ENCODE data around the gene RFX3. TPM values are rescaled to one million over a fixed set of nuclear protein-coding genes. Genes with fewer than 3 reads are reported as not detected.

The RFX3 gene
- total RNA-seq, 1 experiment from 2014 or later, result 8.4 TPM

- CTCF ChIA-PET, result interaction anchor here (0.6 kb wide), 1 partner anchor 55 kb away, joined by 7 read pairs; no protein-coding TSS in a partner anchor
- no TSS peak for BruUV-seq (replicated peaks)
- TF ChIP-seq, protein P1, sequence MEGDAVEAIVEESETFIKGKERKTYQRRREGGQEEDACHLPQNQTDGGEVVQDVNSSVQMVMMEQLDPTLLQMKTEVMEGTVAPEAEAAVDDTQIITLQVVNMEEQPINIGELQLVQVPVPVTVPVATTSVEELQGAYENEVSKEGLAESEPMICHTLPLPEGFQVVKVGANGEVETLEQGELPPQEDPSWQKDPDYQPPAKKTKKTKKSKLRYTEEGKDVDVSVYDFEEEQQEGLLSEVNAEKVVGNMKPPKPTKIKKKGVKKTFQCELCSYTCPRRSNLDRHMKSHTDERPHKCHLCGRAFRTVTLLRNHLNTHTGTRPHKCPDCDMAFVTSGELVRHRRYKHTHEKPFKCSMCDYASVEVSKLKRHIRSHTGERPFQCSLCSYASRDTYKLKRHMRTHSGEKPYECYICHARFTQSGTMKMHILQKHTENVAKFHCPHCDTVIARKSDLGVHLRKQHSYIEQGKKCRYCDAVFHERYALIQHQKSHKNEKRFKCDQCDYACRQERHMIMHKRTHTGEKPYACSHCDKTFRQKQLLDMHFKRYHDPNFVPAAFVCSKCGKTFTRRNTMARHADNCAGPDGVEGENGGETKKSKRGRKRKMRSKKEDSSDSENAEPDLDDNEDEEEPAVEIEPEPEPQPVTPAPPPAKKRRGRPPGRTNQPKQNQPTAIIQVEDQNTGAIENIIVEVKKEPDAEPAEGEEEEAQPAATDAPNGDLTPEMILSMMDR (conservative IDR thresholded peaks at IDR 0.05), result no peak
These were observed 115.3 kb downstream of the RFX3 start for GRCh38 chr9:3410461-3410860.

GRCh38 chr9:3409453-3409852 lies 116.3 kb downstream of the RFX3 start:
- no peaks in the 10 kb centered on the region for H3K27me3 ChIP-seq (ENCODE audit: insufficient read depth, low read depth)
- H3F3A ChIP-seq (ENCODE audit: insufficient read depth, low read depth), result no peaks in the 10 kb centered on the region
- H3K4me1 ChIP-seq (replicated peaks; ENCODE audit: insufficient read depth), result no peaks in the 10 kb centered on the region
- H3K4me3 ChIP-seq, result no peak overlapping the region
- intact Hi-C loops (cut with micrococcal nuclease; ENCODE audit: unreplicated experiment), result no loop called here
- BruUV-seq (replicated peaks), result no TSS peak
- no peaks in the 10 kb centered on the region for H3K9me2 ChIP-seq (ENCODE audit: insufficient read depth)
- no peak overlapping the region for H3K4me2 ChIP-seq
- H3K27ac ChIP-seq, result no peak overlapping the region
- H3K79me2 ChIP-seq (ENCODE audit: low read depth), result no peaks in the 10 kb centered on the region
- H3K9me3 ChIP-seq (ENCODE audit: insufficient read depth, low read depth), result no peaks in the 10 kb centered on the region
- no peaks in the 10 kb centered on the region for H4K20me1 ChIP-seq (ENCODE audit: insufficient read depth)
- H2AFZ ChIP-seq, result no peak overlapping the region
- H3K36me3 ChIP-seq (ENCODE audit: low read depth), result no peaks in the 10 kb centered on the region
- POLR2A ChIA-PET (ENCODE audit: unreplicated experiment), result no interaction called here
- TF ChIP-seq, protein P1 (conservative IDR thresholded peaks at IDR 0.05), result no peak
- TF ChIP-seq EZH2 (IDR thresholded peaks at IDR 0.05; ENCODE audit: low read depth), result no peak
- CTCF ChIA-PET, result interaction anchor here (0.6 kb wide), 2 partner anchors 1366 to 1445 kb away, joined by 3 to 5 read pairs; no protein-coding TSS in a partner anchor
- no peak for DNase-seq

More at GRCh38 chr9:3410461-3410860, 115.3 kb downstream of the RFX3 start:
- POLR2A ChIA-PET (ENCODE audit: unreplicated experiment), result no interaction called here
- Histone ChIP-seq H3K9me2 (ENCODE audit: insufficient read depth) (no peaks in the 10 kb centered on the region), H3K36me3 (ENCODE audit: low read depth) (no peaks in the 10 kb centered on the region), H3K27me3 (ENCODE audit: insufficient read depth, low read depth) (no peaks in the 10 kb centered on the region), H3K4me2 (no peak overlapping the region), H3K27ac (no peak overlapping the region), H3K79me2 (ENCODE audit: low read depth) (no peaks in the 10 kb centered on the region), H3K9me3 (ENCODE audit: insufficient read depth, low read depth) (no peaks in the 10 kb centered on the region), H3K4me1 (replicated peaks; ENCODE audit: insufficient read depth) (no peaks in the 10 kb centered on the region), H4K20me1 (ENCODE audit: insufficient read depth) (no peaks in the 10 kb centered on the region), H2AFZ (no peak overlapping the region), H3F3A (ENCODE audit: insufficient read depth, low read depth) (no peaks in the 10 kb centered on the region), H3K4me3 (no peak overlapping the region)
- DNase-seq, result no peak
- intact Hi-C loops (cut with micrococcal nuclease; ENCODE audit: unreplicated experiment), result no loop called here

DNA sequence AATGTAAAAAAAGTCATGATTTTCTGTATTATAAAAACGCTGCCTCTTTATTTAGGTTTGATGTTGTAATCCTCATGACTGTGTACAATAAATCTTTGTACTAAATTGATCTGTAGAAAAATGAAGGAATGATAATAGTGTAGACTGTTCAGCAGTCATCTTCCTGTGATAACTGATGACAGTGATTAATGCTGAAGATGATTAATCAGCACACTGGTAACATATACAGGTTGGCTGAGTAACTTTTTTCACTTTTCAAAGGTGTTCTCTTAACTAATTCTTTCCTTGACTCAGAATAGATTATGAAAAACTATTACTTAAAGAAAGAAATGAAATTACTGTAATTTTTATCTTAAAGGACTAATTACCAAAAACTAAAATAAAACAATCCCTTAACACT lies 122.5 kb downstream of the RFX3 start:
- Histone ChIP-seq H3K79me2 (ENCODE audit: low read depth) (no peaks in the 10 kb centered on the region), H3K4me1 (replicated peaks; ENCODE audit: insufficient read depth) (no peaks in the 10 kb centered on the region), H3K36me3 (ENCODE audit: low read depth) (no peaks in the 10 kb centered on the region), H3F3A (ENCODE audit: insufficient read depth, low read depth) (no peaks in the 10 kb centered on the region), H3K4me3 (no peak overlapping the region), H3K4me2 (no peak overlapping the region), H4K20me1 (ENCODE audit: insufficient read depth) (no peaks in the 10 kb centered on the region), H3K9me2 (ENCODE audit: insufficient read depth) (no peaks in the 10 kb centered on the region), H3K9me3 (ENCODE audit: insufficient read depth, low read depth) (no peaks in the 10 kb centered on the region), H3K27ac (no peak overlapping the region), H3K27me3 (ENCODE audit: insufficient read depth, low read depth) (no peaks in the 10 kb centered on the region), H2AFZ (no peak overlapping the region)
- BruUV-seq (replicated peaks), result no TSS peak
- TF ChIP-seq, protein P1 (conservative IDR thresholded peaks at IDR 0.05), result no peak
- no peak for TF ChIP-seq EZH2 (IDR thresholded peaks at IDR 0.05; ENCODE audit: low read depth)
- POLR2A ChIA-PET (ENCODE audit: unreplicated experiment), result no interaction called here
- CTCF ChIA-PET, result no interaction called here
- intact Hi-C loops (cut with micrococcal nuclease; ENCODE audit: unreplicated experiment), result no loop called here
- DNase-seq, result no peak

All from PC-9 (cell line).